Liver (tissue), 9 donors: ENCODE measurements around the gene RUNDC1. TPM values are rescaled to one million over a fixed set of nuclear protein-coding genes. Genes with fewer than 3 reads are reported as not detected.
A peak's percentile ranks its signal among the peaks of the same experiment; 100 is the strongest.

ENCODE experiments used
- DNase-seq: peaks from one replicate; pipeline ENCODE4 v3.0.0-alpha.2; 2017; ENCODE audit warnings: low spot score
- H3K27ac ChIP-seq, 2 donors: one replicate each; pipeline ENCODE4 v1.7.0; 2013; ENCODE audit warnings: inconsistent platforms in 2 of 2, low read length in 2 of 2, control low read depth in 1 of 2, low read depth in 1 of 2, mild to moderate bottlenecking in 1 of 2
- H3K27me3 ChIP-seq, 4 donors: one replicate each; pipeline versions ENCODE4 v1.6.1 to v1.7.0; 2013; ENCODE audit warnings: low read length in 3 of 4, inconsistent platforms in 1 of 4, mild to moderate bottlenecking in 1 of 4, moderate library complexity in 1 of 4; ENCODE audit not compliant: control insufficient read depth in 4 of 4, insufficient read depth in 4 of 4
- H3K36me3 ChIP-seq, 4 donors: one replicate each; pipeline versions ENCODE4 v1.6.1 to v1.7.0; 2013; ENCODE audit warnings: low read length in 3 of 4, mild to moderate bottlenecking in 3 of 4, low read depth in 1 of 4, moderate library complexity in 1 of 4; ENCODE audit not compliant: control insufficient read depth in 4 of 4, insufficient read depth in 3 of 4
- H3K4me1 ChIP-seq, 4 donors: one replicate each; pipeline versions ENCODE4 v1.6.1 to v1.7.0; 2013; ENCODE audit warnings: low read length in 3 of 4, mild to moderate bottlenecking in 3 of 4, moderate library complexity in 1 of 4; ENCODE audit not compliant: control insufficient read depth in 4 of 4, insufficient read depth in 4 of 4
- H3K4me3 ChIP-seq, 3 donors: one replicate each; pipeline versions ENCODE4 v1.6.1 to v1.7.0; 2013; ENCODE audit warnings: low read length in 3 of 3, control low read depth in 1 of 3, low read depth in 1 of 3, mild to moderate bottlenecking in 1 of 3
- H3K9ac ChIP-seq, 2 donors: one replicate each; pipeline ENCODE4 v1.7.0; 2013; ENCODE audit warnings: low read length in 2 of 2, mild to moderate bottlenecking in 2 of 2, moderate library complexity in 2 of 2, control low read depth in 1 of 2, low read depth in 1 of 2
- H3K9me3 ChIP-seq, 4 donors: one replicate each; pipeline versions ENCODE4 v1.6.1 to v1.7.0; 2013; ENCODE audit warnings: low read length in 3 of 4; ENCODE audit not compliant: control insufficient read depth in 4 of 4
- CTCF ChIP-seq: fragments of 150-350 bp; IDR thresholded peaks from 2 replicates; pipeline ENCODE4 v1.5.1; 2017; ENCODE audit warnings: improper control_type of control experiment, low read depth, low read length; ENCODE audit not compliant: missing input control
- EGR1 ChIP-seq, 2 donors: IDR thresholded peaks; 2 replicates each; pipeline ENCODE4 v1.6.1; 2016 to 2018; ENCODE audit warnings: antibody characterized with exemption in 2 of 2, low read depth in 2 of 2
- FOXA1 ChIP-seq: IDR thresholded peaks from 2 replicates; pipeline ENCODE4 v1.6.1; 2016; ENCODE audit warnings: antibody characterized with exemption
- FOXA2 ChIP-seq: IDR thresholded peaks from 2 replicates; pipeline ENCODE4 v1.6.1; 2016; ENCODE audit warnings: antibody characterized with exemption
- GABPA ChIP-seq, 2 donors: IDR thresholded peaks in 1 of 2; conservative IDR thresholded peaks in 1 of 2; 2 replicates each; pipeline ENCODE4 v1.6.1; 2016; ENCODE audit warnings: antibody characterized with exemption in 2 of 2, mild to moderate bottlenecking in 1 of 2, moderate library complexity in 1 of 2
- HNF4A ChIP-seq, 2 donors: conservative IDR thresholded peaks; 2 replicates each; pipeline ENCODE4 v1.6.1; 2016; ENCODE audit warnings: antibody characterized with exemption in 2 of 2, mild to moderate bottlenecking in 2 of 2
- HNF4G ChIP-seq: IDR thresholded peaks from 2 replicates; pipeline ENCODE4 v1.6.1; 2016; ENCODE audit warnings: antibody characterized with exemption
- JUND ChIP-seq, 2 donors: IDR thresholded peaks; 2 replicates each; pipeline ENCODE4 v1.6.1; 2016; ENCODE audit warnings: antibody characterized with exemption in 2 of 2
- MAX ChIP-seq: IDR thresholded peaks from 2 replicates; pipeline ENCODE4 v1.6.1; 2016; ENCODE audit warnings: antibody characterized with exemption
- NR2F2 ChIP-seq: IDR thresholded peaks from 2 replicates; pipeline ENCODE4 v1.6.1; 2016; ENCODE audit warnings: antibody characterized with exemption
- RAD21 ChIP-seq, 2 donors: IDR thresholded peaks; 2 replicates each; pipeline ENCODE4 v1.6.1; 2016; ENCODE audit warnings: antibody characterized with exemption in 2 of 2, mild to moderate bottlenecking in 2 of 2
- RXRA ChIP-seq, 2 donors: IDR thresholded peaks; 2 replicates each; pipeline ENCODE4 v1.6.1; 2017 to 2018; ENCODE audit warnings: antibody characterized with exemption in 2 of 2, mild to moderate bottlenecking in 1 of 2
- SP1 ChIP-seq: IDR thresholded peaks from 2 replicates; pipeline ENCODE4 v1.6.1; 2018; ENCODE audit warnings: antibody characterized with exemption, mild to moderate bottlenecking
- TAF1 ChIP-seq: conservative IDR thresholded peaks from 2 replicates; pipeline ENCODE4 v1.6.1; 2016; ENCODE audit warnings: antibody characterized with exemption, mild to moderate bottlenecking
- YY1 ChIP-seq: IDR thresholded peaks from 2 replicates; pipeline ENCODE4 v1.6.1; 2016; ENCODE audit warnings: antibody characterized with exemption, mild to moderate bottlenecking
- ZBTB33 ChIP-seq: IDR thresholded peaks from 2 replicates; pipeline ENCODE4 v1.6.1; 2016; ENCODE audit warnings: antibody characterized with exemption
- WGBS: extraction: QIAGEN DNeasy Blood & Tissue Kit; methylation state at CpG from one replicate; pipeline ENCODE4 v1.1.7; 2013; 5-methylcytosine and 5-hydroxymethylcytosine counted together
- polyA plus RNA-seq, 2 donors: library from polyadenylated mRNA; stranded (reverse) in 1 of 2; unstranded in 1 of 2; fragments of 200-250 nt in 1 of 2; fragments of >200 nt in 1 of 2; fragmentation: Nextera tagmentation in 1 of 2; extraction: Ambion mirVana in 1 of 2; gene quantifications; one replicate each; pipeline versions ENCODE4 v1.2.1 to v1.2.3, GENCODE V29; 2013 to 2015
- total RNA-seq, 2 donors: library from RNA; depleted of rRNA; stranded (reverse); fragments of >200 nt; gene quantifications; one replicate each; pipeline ENCODE4 v1.2.3, GENCODE V29; 2014
- donor health status: healthy.
- donor health status: healthy.
- donor health status: healthy.
- donor health status: healthy.
- donor health status: healthy.

RUNDC1 gene
- total and polyA plus RNA-seq, 4 donors, result 2.9 to 8.1 (median 4.4) TPM

DNA sequence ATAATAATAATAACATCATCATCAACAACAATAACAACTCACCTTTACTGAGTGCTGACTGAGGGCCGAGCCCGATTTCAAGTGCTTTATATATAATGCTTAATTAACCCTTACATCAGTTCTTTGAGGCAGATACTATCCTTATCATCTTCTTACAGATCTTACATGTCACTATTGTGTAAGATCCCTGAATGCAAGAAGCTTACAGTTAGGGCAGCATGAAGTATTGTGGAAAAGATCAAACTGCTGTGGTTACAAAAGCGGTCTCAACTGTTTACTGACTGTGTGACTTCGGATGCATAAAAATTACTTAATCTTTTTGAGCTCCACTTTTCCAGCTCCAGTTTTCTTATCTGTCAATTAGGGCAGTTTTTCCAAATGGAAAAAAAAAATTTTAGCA is 38.6 kb downstream of the RUNDC1 start:
- no peaks in the 10 kb centered on the region for H3K27me3 ChIP-seq
- no peaks in the 10 kb centered on the region for H3K9me3 ChIP-seq
- H3K36me3 ChIP-seq, result peaks cover 0 to 14% (median 3%) of the 10 kb centered on the region in 4 donors
- H3K4me1 ChIP-seq, result peaks cover 6 to 27% (median 16%) of the 10 kb centered on the region in 4 donors
- H3K9ac ChIP-seq, result no peak overlapping the region
- 69% methylated on average over 4 of the region's 4 CpGs for WGBS
- DNase-seq, result no peak
- TF ChIP-seq GABPA (IDR thresholded peaks at IDR 0.05 in 1 of 2, conservative IDR thresholded peaks at IDR 0.05 in 1 of 2) (no peak), RAD21 (IDR thresholded peaks at IDR 0.05) (no peak), JUND (IDR thresholded peaks at IDR 0.05) (no peak), YY1 (no peak)
- H3K27ac ChIP-seq, result no peak overlapping the region
- H3K4me3 ChIP-seq, result no peak overlapping the region

- no peak overlapping the region for H3K9ac ChIP-seq
- no peak overlapping the region for H3K4me3 ChIP-seq
- TF ChIP-seq YY1 (no peak), HNF4A (conservative IDR thresholded peaks at IDR 0.05) (no peak), TAF1 (no peak), GABPA (IDR thresholded peaks at IDR 0.05 in 1 of 2, conservative IDR thresholded peaks at IDR 0.05 in 1 of 2) (no peak)
- H3K27ac ChIP-seq, result peak overlapping the region in 1 of 2 donors; percentile 37
- H3K27me3 ChIP-seq, result no peaks in the 10 kb centered on the region
- no peak for DNase-seq
- H3K36me3 ChIP-seq, result peaks cover 0 to 9% (median 2%) of the 10 kb centered on the region in 4 donors
- H3K9me3 ChIP-seq, result no peaks in the 10 kb centered on the region
- H3K4me1 ChIP-seq, result peaks cover 6 to 31% (median 18%) of the 10 kb centered on the region in 4 donors
- 67% methylated on average over 7 of the region's 7 CpGs for WGBS
Observed at GRCh38 chr17:43019418-43019817, 39.1 kb downstream of the RUNDC1 start.

- TF ChIP-seq RXRA (IDR thresholded peaks at IDR 0.05) (peak; percentile 67 to 71), GABPA (IDR thresholded peaks at IDR 0.05 in 1 of 2, conservative IDR thresholded peaks at IDR 0.05 in 1 of 2) (peak in 1 of 2 donors; percentile 43), FOXA2 (no peak), NR2F2 (peak; percentile 89), SP1 (peak; percentile 44)
- Histone ChIP-seq H3K27ac (peak overlapping the region in 1 of 2 donors; percentile 37), H3K9ac (no peak overlapping the region), H3K36me3 (peaks cover 0 to 3% (median 0%) of the 10 kb centered on the region in 4 donors), H3K9me3 (no peaks in the 10 kb centered on the region), H3K4me3 (no peak overlapping the region), H3K27me3 (no peaks in the 10 kb centered on the region), H3K4me1 (peaks cover 6 to 35% (median 19%) of the 10 kb centered on the region in 4 donors)
- no peak for DNase-seq
- 68% methylated on average over 6 of the region's 6 CpGs for WGBS
Observed at GRCh38 chr17:43020030-43020621, 39.8 kb downstream of the RUNDC1 start.

DNA sequence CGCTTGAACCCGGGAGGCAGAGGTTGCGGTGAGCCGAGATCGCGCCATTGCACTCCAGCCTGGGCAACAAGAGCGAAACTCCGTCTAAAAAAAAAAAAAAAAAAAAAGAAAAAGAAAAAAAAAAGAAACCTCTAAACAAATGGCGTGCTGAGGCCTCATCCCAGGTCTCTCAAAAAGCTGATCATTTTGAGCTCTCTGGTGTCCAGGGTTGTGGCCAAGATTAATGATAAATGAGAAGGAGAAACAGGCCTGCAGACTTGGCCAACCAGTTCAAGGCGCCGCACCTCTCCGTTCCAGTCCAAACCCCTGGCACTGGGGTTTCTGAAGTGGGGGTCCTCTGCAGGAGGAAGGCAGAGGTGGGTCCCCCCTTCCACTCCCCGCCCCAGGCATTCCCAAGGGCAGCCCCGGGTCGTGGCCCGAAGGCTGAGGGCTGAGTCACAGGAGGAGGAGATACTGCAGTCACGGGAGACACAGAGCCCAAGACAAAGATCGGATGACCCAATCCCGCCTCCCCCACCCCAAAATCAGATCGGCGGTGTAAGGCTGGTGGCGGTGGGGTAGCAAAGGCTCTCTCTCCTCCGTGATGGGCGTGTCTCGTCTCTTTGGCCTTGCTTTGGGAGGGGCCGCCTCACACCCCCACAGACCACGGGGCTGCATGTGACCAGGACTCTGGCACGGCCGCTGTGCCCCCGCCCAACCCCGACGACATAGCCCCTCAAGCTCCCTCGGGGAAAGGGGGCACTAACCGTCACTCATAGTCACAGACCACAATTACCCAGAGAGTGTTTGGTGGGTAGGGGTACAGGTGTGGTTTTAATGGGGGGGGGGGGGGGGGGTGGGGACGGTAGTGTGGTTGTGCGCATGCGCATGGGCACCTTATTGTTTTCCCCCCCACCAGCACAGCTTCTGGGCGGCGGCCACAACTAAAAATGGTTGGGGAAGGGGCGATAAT is 40.7 kb downstream of the RUNDC1 start:
- peaks cover 0 to under 1% (median 0%) of the 10 kb centered on the region in 4 donors for H3K36me3 ChIP-seq
- H3K27ac ChIP-seq, result peak overlapping the region; percentile 70 to 80
- no peaks in the 10 kb centered on the region for H3K9me3 ChIP-seq
- no peak overlapping the region for H3K9ac ChIP-seq
- H3K27me3 ChIP-seq, result no peaks in the 10 kb centered on the region
- no peak for DNase-seq
- TF ChIP-seq HNF4G, result no peak
- TF ChIP-seq SP1, result no peak
- no peak for TF ChIP-seq MAX
- no peak for TF ChIP-seq CTCF
- TF ChIP-seq FOXA2, result no peak
- TF ChIP-seq GABPA (IDR thresholded peaks at IDR 0.05 in 1 of 2, conservative IDR thresholded peaks at IDR 0.05 in 1 of 2), result no peak
- no peak for TF ChIP-seq RAD21 (IDR thresholded peaks at IDR 0.05)
- TF ChIP-seq TAF1, result no peak
- no peak for TF ChIP-seq NR2F2
- no peak for TF ChIP-seq ZBTB33
- no peak for TF ChIP-seq HNF4A (conservative IDR thresholded peaks at IDR 0.05)
- no peak for TF ChIP-seq JUND (IDR thresholded peaks at IDR 0.05)
- no peak for TF ChIP-seq FOXA1
- TF ChIP-seq RXRA (IDR thresholded peaks at IDR 0.05), result no peak
- no peak for TF ChIP-seq EGR1 (IDR thresholded peaks at IDR 0.05; ENCODE audit: low read depth in 2 of 2)
- H3K4me3 ChIP-seq, result peak overlapping the region; percentile 59 to 92 (median 85)
- WGBS, result 32% methylated on average over 40 of the region's 40 CpGs
- peaks cover 6 to 32% (median 19%) of the 10 kb centered on the region in 4 donors for H3K4me1 ChIP-seq
